Stimulated activated CD4-positive, alpha-beta T cell treated with anti-CD3 and anti-CD28 coated beads, Interleukin-12 subunit alpha, Interleukin-12 subunit beta, amount 100 ng/mL, for 24 hours (primary cell): ENCODE data around the gene ASXL2.
A peak's percentile ranks its signal among the peaks of the same experiment; 100 is the strongest.
"Not testable (repeated sequence)": the region's sequence is repeated elsewhere in the genome, so short reads cannot be mapped to it uniquely, and the experiment has no call there.

Source experiments
- DNase-seq, 2 experiments: peaks; one replicate each; pipeline ENCODE4 v3.0.0-alpha.2; 2020; ENCODE audit warnings: low read depth in 2 of 2

The ASXL2 gene

GRCh38 chr2:25878361-25879132 is at the start of gene ASXL2:
Gene ASXL2 (minus strand): TSS chr2:25878487. CDS start chr2:25878222, 265 bp downstream.
- DNase-seq, result peak; percentile 94

- DNase-seq, result no peak
Measured at GRCh38 chr2:25926984-25927756, 48.9 kb upstream of the ASXL2 start.

GRCh38 chr2:25922501-25922900 is 44.2 kb upstream of the ASXL2 start:
- DNase-seq, result no peak

- DNase-seq, result no peak
Measured at GRCh38 chr2:25920786-25921415, 42.6 kb upstream of the ASXL2 start.

- DNase-seq, result no peak
Measured at GRCh38 chr2:25920336-25920735, 42.0 kb upstream of the ASXL2 start.

- no peak for DNase-seq
Measured at GRCh38 chr2:25917832-25918231, 39.5 kb upstream of the ASXL2 start.

- DNase-seq, result not testable (repeated sequence)
Measured at GRCh38 chr2:25917411-25917810, 39.1 kb upstream of the ASXL2 start.

GRCh38 chr2:25915944-25916772 is 37.9 kb upstream of the ASXL2 start:
- peak; percentile 5 to 26 for DNase-seq

- not testable (repeated sequence) for DNase-seq
Measured at GRCh38 chr2:25915411-25915810, 37.1 kb upstream of the ASXL2 start.

- not testable (repeated sequence) for DNase-seq
Measured at GRCh38 chr2:25913696-25913973, 35.3 kb upstream of the ASXL2 start.

GRCh38 chr2:25912851-25913695 is 34.8 kb upstream of the ASXL2 start:
- DNase-seq, result no peak

- DNase-seq, result not testable (repeated sequence)
Measured at GRCh38 chr2:25909574-25909973, 31.3 kb upstream of the ASXL2 start.

- DNase-seq, result no peak
Measured at GRCh38 chr2:25905126-25905525, 26.8 kb upstream of the ASXL2 start.

- DNase-seq, result no peak
Measured at GRCh38 chr2:25903216-25903776, 25.0 kb upstream of the ASXL2 start.

- no peak for DNase-seq
Measured at GRCh38 chr2:25899404-25899970, 21.2 kb upstream of the ASXL2 start.

- no peak for DNase-seq
Measured at GRCh38 chr2:25897506-25897905, 19.2 kb upstream of the ASXL2 start.

GRCh38 chr2:25896308-25896707 is 18.0 kb upstream of the ASXL2 start:
- not testable (repeated sequence) for DNase-seq

GRCh38 chr2:25895610-25896009 is 17.3 kb upstream of the ASXL2 start:
- DNase-seq, result no peak

- DNase-seq, result no peak
Measured at GRCh38 chr2:25895018-25895417, 16.7 kb upstream of the ASXL2 start.

- no peak for DNase-seq
Measured at GRCh38 chr2:25894135-25894830, 16.0 kb upstream of the ASXL2 start.
